HG03139 (cell line): ENCODE measurements around the gene TLN1.

ENCODE experiments used
- ATAC-seq: cut with Tn5 transposase; IDR thresholded peaks from one replicate; pipeline ENCODE4 v1.9.1; 2021; ENCODE audit not compliant: unreplicated experiment

TLN1 gene

GRCh38 chr9:35688558-35689541 lies 43.1 kb downstream of the TLN1 start:
- ATAC-seq = no peak

GRCh38 chr9:35687972-35688557 lies 43.9 kb downstream of the TLN1 start:
- no peak for ATAC-seq

GRCh38 chr9:35687306-35687705 lies 44.7 kb downstream of the TLN1 start:
- no peak for ATAC-seq

DNA sequence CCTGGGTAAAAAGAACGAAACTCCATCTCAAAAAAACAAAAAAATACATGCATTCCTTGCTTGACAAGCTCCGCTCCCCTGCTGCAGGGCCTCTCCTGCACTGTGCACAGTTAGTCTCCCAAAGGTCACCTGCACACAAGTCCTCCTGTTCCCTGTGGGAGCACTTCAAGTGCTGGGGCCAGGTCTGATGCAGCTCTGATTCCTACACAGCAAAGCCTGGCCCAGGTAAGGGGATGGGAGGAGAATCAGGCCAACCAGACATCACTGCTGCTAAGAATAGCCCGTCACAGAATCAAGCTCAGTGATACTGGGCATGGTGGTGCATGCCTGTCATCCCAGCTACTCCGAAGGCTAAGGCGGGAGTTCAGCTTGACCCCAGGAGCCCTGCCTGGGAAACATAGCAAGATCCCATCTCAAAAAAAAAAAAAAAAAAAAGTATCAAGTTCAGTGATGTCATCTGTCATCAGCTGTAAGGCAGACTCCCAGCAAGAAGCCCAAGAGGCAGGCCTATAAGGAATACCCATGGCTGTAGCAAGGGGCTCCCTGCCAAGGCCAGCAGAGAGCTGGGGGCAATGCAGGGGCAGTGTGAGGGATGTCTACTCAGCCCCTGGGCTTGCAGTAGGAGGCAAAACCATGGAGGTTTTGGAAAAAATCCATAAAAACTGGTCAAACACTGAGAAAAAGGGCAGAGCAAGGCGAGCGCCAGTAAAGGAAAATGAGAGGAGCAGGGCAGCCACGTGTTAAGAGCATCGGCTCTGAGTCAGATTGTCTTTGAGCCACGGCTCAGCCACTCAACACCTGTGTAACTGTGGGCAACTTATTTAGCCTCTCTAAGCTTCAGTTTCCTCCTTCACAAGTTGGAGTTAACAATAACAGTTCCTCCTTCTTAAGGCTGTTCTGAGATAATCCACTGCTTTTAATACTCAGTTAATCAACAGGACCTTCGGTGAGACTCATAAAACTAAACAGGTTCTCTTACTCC lies 45.5 kb downstream of the TLN1 start:
- no peak for ATAC-seq

DNA sequence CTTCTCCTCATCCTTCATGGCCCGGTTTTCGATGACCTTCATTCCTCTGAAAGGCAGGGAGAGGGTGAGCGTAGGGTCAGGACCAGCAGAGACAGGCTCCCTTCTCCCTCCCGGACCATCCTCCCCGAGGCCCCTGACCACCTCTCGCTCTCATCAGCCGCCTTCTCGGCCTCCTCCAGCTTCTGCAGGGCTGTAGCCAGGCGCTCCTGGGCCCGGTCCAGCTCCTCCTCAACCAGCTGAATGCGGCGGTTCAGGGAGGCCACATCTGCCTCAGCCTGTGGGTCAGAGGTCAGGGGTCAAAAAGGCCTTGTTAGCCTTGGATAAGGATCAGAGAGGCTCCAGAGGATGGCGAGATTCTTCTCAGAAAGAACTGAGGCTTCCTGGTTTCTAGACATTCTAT lies 46.5 kb downstream of the TLN1 start:
- ATAC-seq = no peak

- ATAC-seq = no peak
Measured at GRCh38 chr9:35684921-35685320, 47.1 kb downstream of the TLN1 start.

DNA sequence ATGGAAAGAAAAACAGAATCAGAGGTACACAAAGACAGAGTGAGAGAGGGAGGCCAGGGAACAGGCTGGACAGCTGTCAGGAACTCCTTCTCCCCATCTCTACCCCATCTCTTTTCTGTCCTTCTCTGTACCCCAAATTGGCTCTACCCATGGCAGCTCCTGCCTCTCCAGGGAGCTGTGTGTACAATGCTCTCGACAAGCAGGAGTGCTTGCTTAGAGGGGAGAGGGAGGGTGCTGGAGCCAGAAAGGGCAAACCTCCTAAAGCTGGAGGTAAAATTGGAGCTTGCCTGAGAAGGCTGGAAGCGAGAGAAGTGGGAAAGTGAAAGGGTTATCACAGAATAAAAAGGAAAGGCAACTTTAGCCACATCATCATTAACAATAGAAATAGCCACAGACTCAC lies 48.7 kb downstream of the TLN1 start:
- ATAC-seq = no peak

DNA sequence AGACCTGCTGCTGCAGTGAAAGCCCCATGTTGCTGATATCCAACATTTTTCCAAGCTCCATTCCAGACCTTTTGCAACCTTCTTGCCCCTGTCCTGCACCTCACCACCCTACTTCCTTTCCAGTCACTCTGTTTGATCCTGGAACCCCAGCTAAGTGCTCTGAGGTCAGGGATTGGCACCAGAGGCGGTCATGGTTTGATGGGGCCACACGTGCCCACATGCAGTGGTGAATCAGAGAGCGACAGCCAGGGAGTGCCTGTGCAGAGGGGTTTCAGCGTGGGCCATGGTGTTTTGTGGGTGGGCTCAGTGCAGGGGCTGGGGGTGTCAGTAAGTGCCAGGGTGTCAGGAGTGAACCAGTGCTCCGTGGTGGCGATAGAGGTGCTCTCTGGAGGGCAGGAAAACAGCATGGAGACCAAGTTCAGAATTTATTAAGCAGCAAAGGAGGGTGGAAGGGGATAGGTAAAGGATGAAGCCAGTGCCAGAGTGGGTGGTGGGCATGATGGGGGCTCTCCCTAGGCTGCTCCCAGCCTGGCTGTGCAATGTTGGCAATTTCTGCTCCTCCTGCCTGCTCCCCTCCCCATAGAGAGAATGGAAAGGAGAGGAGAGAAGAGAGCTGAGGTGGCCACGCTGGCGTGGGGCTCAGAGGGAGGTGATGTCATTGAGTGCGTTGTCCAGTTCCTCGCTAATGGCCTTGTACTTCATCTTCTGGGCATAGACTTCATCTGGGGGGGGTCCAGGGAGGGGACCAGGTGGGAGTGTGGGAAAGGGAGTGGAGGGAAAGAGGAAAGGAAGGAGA lies 49.3 kb downstream of the TLN1 start:
- no peak for ATAC-seq

DNA sequence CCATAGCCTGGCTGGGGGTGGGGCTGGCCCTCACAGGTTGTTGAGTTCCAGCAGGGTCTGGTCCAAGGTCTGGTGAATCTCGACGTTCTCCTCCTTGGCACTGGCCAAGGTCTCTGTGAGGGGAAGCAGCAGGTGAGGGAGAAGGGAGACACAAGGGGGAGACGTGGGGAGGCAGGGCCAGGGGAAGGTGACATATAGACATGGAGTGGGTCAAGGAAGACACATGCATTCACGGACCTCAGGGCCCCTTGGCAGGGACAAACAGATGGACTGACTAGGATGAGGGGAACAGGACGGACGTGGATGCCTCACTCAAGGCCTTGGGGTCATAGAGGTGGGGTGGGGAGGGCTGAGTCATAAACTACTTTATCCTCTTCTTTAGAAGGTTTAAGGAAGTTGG lies 49.9 kb downstream of the TLN1 start:
- no peak for ATAC-seq

DNA sequence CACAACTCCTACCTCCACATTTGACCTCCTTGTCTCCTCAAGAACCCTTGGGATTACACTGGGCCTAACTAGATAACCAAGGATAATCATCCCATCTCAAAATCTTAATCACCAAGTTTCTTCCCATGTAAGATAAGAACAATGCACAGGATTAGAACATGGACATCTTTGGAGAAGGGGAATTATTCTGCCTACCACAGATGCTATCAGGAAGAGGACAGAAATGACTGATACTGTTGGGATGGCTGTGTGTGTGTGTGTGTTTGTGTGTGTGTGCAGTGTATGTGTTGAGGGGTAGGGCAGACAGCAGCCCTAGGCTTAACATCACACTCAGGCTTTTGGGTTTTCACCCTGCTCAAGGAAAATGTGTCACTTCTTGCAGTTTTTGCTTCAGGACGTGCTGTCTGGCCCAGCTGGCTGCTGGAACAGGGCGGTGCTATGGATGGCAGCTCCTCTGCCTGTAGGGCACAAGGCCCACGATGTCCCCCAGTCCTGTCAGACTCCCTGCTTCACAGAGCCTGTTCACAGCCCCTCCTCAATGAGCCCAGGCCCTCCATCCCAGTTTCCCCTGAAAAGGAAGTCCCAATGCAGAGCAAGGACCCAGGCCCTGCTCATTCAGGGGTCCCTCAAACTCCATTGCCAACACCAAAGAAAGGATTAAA lies 50.5 kb downstream of the TLN1 start:
- no peak for ATAC-seq

DNA sequence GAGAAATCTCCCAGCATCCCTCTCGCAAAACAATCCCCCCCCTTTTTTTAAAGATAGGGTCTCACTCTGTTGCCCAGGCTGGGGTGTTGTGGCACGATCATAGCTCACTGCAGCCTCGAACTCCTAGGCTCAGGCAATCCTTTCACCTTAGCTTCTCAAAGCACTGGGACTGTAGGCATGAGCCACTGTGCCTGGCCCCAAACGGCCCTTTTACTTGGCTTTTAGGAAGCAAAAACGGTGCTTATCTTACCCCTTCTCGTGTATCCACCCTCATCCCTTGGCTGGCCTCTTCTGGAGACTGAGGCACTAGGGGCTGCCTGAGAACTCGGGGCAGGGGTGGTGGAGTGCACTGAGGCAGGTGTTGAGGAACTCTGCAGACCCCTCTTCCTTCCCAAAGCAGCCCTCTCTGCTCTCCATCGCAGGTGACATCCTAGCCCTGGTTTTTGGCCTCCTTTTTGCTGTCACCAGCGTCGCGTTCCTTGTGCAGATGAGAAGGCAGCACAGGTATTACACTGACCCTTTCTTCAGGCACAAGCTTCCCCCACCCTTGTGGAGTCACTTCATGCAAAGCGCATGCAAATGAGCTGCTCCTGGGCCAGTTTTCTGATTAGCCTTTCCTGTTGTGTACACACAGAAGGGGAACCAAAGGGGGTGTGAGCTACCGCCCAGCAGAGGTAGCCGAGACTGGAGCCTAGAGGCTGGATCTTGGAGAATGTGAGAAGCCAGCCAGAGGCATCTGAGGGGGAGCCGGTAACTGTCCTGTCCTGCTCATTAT lies 51.5 kb downstream of the TLN1 start:
- ATAC-seq = no peak

GRCh38 chr9:35679766-35680330 lies 52.1 kb downstream of the TLN1 start:
- ATAC-seq = no peak

- no peak for ATAC-seq
Measured at GRCh38 chr9:35679091-35679490, 52.9 kb downstream of the TLN1 start.

- ATAC-seq = no peak
Measured at GRCh38 chr9:35675732-35676392, 56.1 kb downstream of the TLN1 start.

DNA sequence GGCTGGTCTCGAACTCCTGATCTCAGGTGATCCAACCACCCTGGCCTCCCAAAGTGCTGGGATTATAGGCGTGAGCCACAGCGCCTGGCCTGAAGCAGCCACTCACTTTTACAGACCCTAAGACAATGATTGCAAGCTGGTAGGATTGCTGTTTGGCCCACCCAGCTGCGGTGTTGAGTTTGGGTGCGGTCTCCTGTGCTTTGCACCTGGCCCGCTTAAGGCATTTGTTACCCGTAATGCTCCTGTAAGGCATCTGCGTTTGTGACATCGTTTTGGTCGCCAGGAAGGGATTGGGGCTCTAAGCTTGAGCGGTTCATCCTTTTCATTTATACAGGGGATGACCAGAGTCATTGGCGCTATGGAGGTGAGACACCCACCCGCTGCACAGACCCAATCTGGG lies 56.8 kb downstream of the TLN1 start:
- ATAC-seq = no peak

DNA sequence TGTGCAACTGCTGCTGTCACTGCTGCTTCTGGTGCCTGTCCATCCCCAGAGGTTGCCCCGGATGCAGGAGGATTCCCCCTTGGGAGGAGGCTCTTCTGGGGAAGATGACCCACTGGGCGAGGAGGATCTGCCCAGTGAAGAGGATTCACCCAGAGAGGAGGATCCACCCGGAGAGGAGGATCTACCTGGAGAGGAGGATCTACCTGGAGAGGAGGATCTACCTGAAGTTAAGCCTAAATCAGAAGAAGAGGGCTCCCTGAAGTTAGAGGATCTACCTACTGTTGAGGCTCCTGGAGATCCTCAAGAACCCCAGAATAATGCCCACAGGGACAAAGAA lies 58.0 kb downstream of the TLN1 start:
- ATAC-seq = no peak

DNA sequence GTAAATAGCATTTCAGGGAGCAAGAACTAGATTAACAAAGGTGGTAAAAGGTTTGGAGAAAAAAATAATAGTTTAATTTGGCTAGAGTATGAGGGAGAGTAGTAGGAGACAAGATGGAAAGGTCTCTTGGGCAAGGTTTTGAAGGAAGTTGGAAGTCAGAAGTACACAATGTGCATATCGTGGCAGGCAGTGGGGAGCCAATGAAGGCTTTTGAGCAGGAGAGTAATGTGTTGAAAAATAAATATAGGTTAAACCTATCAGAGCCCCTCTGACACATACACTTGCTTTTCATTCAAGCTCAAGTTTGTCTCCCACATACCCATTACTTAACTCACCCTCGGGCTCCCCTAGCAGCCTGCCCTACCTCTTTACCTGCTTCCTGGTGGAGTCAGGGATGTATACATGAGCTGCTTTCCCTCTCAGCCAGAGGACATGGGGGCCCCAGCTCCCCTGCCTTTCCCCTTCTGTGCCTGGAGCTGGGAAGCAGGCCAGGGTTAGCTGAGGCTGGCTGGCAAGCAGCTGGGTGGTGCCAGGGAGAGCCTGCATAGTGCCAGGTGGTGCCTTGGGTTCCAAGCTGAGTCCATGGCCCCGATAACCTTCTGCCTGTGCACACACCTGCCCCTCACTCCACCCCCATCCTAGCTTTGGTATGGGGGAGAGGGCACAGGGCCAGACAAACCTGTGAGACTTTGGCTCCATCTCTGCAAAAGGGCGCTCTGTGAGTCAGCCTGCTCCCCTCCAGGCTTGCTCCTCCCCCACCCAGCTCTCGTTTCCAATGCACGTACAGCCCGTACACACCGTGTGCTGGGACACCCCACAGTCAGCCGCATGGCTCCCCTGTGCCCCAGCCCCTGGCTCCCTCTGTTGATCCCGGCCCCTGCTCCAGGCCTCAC lies 58.6 kb downstream of the TLN1 start, which contains the start of gene CA9:
Gene CA9 (plus strand): TSS at position 797 of the 893 bp plus-strand sequence. CDS start 32 bp downstream, at position 829.
- no peak for ATAC-seq
